Measurements from ENCODE around the gene SOX21.
"Not testable (repeated sequence)": the region's sequence is repeated elsewhere in the genome, so short reads cannot be mapped to it uniquely, and the experiment has no call there.

SOX21 gene

DNA sequence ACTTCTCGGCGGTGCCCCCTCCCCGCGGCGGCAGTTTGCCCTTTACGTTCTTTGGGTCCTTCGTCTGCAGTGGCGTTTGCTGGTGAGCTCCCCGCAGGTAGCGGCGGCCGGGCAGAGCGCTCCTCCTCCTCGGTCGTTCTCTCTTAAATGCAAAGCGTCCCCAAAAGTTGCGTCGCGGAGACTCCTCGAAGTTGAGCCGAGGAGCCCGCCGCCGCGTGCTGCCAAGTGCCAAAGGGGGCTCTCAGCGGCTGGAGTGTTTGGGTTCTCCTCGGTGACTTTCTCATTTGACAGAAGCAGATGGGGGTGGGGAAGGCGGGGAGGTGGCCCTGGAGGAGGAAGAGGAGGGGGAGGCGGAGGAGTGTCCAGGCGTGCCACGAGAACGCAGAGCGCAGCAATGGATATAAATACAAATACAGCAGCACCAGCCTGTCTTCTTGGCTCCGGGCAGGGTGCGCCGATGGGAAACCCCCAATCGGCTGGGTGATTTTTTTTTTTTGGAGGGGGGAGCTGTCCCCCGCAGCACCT is at the start of gene SOX21:
Gene SOX21 (minus strand): TSS at position 259 of the 525 bp plus-strand sequence. CDS start 496 bp downstream, outside the sequence.
- peak; percentile 66 for DNase-seq

DNA sequence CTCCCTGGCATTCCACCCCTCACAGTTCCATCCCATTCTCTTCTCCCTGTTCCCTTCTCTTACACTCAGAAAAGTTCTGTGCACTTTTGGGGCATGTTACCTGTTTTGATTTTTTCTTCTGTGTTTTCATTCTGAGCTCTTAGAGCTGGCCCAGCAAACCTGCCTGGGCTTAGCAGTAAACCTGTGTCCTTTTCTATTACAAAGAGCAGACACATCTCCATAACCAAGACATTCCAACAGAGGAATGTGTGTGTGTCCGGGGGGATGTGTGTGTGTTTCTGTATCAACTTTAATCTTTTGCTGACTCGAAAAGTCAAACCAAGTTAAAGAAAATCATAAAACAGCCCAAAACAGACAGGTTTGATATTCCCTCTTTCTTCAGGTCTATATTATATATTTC is 49.1 kb upstream of the SOX21 start:
- no peak for DNase-seq

DNA sequence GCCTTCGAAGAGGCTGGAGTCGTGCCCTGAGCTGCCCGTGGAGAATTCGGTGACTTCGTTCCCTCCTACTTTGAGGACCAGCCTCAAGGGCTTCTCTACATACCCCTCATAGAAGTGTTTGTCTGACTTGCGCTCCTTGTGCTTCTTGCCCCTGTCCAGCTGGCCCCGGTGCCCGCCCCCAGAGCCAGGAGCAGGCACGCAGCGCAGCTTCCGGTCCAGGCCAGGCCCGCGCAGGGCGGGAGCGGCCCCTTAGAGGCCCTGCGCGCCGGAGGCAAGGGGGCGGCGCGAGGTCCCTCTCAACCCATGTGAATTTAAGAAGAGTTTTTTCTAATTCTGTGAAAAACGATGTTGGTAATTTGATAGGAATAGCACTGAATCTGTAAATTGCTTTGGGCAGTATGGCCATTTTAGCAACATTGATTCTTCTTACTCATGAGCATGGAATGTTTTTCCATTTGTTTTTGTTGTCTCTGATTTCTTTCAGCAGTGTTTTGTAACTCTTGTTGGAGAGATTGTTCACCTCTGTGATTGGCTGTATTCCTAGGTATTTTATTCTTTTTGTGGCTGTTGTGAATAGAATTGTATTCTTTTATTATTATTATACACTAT is 46.9 kb upstream of the SOX21 start:
- DNase-seq: no peak

DNA sequence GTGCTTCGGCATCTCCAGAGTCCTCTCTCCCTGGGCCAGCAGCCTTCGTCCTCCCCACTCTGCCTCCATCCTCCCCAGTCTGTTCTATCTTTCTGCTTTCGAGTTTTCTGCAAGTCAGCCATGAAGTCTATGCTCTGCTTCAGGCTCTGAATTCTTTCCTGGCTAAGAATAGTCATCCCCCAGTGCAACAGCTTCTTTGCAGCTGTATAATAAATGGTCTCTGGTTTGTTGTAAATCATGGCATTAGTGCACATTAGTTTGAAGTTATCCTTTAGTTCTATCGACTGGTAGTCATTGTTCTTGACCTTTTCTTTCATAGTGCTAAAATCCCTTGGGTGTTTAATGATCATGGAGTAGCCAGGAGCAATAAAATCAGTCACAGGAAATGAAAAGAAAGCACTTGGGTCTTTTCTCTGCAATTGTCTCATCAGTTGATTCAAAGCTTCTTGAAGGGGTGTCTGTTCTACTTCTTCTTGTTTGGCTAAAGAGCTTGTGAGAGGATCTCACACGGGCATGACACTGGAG is 46.2 kb upstream of the SOX21 start:
- DNase-seq: no peak

DNA sequence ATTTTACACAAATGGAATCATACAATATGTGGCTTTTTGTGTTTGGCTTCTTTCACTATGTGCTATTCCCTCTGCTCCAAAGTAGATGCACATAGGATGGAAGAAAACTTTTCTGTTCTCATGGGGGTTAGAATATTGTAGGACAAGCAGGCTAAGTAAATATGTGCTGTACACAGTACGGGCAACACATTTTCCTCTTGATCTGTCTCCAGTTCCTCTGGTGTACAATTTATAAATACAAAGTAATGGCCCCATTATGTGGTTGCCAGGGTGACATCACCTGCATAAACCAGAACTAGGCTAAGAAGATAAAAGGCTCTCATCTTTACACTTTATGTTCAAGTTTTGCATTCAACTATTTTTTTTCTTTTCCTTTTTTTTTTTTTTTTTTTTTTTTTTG is 41.0 kb upstream of the SOX21 start:
- no peak for DNase-seq

DNA sequence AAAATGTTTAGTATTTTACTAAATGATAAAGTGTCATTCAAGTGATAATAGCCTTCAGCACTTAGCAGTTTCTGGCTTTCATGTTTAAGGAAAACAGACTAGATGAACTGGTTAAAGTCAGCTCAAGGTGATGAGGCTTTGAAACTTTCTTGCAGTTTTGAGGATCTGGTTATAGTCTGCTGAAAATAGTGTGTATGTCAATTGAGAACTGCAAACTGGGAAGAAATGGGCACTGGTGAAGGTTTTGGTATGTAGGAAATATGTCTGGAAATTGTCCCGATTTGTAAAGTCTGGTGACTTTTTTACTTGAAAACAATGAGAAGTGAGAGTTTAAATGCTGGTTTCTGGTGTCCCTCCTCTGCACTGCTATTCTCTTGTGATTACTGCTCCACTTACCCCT is 36.8 kb upstream of the SOX21 start:
- DNase-seq: no peak

DNA sequence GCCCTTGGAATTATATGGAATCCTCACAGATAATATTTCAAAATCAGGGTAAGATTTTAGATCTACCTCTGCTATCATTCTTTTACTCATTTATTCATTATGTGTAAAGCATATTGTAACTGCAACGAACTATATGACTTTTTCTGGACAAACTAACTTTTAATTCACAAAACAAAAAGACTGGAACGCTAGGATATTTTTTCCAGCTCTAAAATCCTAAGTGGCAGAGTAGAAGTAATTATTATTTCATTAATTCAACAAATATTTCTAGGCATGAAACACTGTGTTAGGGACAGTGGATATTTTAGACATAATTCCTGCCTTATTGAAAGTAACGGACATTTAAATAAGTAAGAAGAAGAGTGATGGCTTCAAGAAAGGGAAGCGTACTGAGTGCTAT is 26.9 kb upstream of the SOX21 start:
- DNase-seq: no peak

DNA sequence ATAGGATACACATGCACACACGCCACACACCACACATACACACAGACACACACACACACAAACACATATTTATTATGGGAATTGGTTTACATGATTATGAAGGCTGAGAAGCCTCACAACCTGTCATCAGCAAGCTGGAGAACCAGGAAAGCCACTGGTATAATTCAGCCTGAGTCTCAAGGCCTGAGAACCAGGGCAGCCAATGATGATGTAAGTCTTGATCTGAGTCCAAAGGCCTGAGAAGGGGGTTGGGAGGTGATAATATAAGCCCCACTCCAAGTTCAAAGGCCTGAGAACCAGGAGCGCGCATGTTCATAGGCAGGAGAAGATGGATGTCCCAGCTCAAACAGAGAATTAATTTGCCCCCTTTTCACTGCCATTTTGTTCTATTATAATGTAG is 18.7 kb upstream of the SOX21 start:
- no peak for DNase-seq

DNA sequence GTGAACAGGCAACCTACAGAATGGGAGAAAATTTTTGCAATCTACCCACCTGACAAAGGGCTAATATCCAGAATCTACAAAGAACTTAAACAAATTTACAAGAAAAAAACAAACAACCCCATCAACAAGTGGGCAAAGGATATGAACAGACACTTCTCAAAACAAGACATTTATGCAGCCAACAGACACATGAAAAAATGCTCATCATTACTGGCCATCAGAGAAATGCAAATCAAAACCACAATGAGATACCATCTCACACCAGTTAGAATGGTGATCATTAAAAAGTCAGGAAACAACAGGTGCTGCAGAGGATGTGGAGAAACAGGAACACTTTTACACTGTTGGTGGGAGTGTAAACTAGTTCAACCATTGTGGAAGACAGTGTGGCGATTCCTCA is 17.6 kb upstream of the SOX21 start:
- not testable (repeated sequence) for DNase-seq

DNA sequence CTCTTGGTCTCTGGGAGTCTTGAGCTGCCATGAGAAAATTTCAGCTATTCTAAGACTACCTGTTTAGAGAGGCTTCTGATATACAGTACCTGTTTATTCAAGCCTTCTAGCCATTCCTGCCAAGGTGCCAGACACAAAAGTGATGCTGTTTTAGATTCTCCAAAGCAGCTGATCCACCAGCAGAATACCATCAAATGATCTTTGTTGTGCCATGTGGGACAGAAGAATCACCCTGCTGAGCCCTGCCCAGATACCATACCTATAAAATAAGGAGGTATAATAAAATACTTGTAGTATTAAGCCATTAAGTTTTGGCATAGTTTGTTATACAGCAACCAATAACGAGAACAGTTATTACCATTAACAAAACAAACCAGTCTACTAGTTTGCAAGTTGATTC is 14.1 kb upstream of the SOX21 start:
- no peak for DNase-seq

DNA sequence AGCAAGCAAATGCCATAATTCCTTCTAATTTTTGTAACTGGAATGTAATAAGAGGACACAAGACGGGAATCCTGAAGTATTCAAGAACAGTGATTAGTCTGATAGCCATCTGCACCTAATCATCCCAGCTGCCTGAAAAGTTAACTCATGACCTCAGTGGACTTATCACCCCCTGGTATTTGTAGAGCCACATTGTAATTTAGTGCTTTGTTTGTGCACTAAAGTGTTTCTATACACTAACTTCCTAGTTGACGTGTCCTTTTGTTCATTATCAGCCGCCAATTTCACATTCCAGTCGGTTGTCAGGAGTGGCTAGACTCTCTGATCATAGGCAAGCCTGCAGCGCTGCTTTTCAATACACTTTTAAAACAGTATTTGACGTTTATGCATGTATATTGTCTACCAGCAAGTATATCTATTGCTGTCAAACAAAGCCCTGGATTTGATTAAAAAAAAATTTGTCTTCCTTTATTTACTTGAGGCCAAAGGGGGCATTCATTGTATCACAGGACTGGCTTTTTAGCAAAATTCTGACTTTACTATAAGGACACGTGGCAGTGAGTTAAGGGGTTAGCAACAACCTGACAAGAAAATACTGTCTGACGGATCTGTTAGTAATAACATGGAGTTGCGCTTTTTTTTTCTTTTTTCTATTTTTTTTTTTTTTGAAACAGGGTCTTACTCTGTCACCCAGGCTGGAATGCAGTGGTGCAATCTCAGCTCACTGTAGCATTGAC is 10.4 kb upstream of the SOX21 start:
- no peak for DNase-seq

DNA sequence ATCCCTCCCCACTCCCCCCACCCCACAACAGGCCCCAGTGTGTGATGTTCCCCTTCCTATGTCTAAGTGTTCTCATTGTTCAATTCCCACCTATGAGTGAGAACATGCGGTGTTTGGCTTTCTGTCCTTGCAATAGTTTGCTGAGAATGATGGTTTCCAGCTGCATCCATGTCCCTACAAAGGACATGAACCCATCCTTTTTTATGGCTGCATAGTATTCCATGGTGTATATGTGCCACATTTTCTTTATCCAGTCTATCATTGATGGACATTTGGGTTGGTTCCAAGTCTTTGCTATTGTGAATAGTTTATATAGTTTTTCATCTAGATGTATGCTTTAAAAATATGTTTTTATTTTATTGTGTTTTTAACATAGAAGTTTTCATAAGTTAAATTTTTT is 6.4 kb upstream of the SOX21 start:
- DNase-seq: not testable (repeated sequence)

DNA sequence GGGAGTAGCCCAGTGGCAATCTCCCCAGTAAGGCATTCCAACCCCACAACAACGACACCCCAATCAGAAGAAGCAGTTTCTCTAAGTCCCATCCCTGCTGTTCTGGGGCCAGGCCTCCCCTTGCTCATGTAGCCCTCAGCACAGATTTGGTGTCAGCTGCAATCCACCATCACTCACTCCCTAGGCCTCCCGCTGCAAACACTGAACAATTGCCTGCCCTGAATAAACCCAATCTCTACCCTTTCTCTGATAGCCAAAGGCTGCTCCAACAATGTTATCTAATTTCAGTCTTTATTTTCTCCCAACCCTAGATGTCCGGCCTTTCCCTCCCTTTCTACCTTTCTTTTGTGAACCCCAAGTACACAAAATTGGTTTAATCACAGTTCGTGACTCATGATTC is 5.6 kb upstream of the SOX21 start:
- no peak for DNase-seq

DNA sequence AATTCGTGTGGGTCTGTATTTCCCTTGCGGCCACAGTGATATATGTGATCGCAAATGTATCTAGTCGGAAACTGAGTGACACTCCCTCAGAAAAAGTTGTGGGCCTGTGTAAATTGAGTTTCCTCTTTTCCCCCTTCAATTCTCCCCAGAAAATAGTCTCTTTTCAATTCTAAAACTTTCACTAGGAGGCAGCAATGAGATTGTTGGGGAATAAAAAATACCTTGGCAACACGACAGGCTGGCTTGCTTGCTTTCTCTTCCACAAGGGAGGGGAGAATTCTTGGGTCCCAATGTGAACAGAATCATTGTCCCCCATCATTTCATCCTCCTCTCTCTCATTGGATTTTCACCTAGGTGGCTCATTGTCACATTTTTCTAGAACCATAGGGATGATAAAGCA is 3.7 kb upstream of the SOX21 start:
- no peak for DNase-seq

DNA sequence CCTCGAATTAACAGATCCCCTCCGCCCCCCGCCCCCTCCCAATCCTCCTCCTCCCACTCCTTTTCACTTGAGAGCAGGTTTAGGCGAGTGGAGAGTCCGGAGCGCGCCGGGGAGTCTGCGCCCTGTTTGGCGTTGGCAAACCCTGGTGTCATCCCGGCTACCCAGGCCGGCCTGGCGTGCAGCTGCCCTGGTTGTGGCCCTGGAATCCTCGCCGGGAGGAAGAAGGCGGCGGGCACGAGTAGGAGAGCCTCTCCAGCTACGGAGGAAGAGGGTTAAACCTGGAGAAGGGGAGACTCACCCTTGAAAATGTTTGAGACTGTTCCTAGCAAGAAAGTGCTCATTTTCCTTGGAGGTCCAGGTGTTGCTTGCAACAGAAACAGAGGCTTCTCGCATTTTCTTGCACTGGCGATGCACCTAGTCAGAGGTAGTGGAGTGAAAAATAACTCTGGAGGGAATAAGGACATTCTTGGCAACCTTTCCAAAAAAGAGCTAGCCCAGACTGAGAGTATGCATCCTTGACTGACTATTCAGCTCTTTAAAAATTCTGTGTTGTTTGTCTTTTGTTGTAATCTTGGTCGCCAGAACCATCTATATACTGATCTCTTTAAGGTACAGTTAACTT is 1.3 kb upstream of the SOX21 start:
- DNase-seq: peak; percentile 51

DNA sequence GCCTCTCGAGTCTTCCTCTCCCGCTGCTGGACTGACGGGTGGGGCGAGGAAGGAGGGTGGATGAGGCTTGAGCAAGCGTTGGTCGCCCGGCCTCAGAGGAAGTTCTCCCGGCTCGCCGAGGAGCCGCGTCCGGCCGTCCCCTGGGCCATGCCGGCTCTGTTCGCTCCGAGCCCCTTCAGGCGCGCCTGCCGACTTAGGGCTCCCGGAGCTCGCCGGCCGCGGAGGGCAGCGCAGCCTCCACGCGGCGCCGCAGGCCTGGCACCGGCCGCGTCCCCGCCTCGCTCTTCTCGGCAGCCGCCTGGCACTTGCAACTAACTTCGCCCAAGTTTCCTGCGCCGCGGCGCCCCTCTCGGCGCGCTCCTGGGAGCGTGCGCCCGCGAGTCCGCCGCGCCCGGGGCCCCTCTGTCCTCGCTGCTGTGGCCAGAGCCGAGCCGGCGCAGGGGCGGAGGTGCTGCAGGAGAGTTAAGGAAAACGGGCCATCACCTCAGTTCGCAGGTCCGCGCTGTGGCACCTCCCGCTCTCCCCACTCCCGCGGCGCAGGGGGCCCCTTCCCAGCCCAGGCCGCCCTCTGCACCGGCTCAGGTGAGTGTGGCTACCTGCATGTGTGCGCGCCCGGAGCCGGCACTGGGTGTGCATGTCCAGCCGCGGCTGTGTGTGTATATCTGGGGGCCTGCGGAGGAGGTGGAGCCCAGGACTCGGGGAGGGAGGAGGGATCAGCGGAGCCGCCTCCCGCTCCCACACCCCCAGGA is 641 bp upstream of the SOX21 start:
- DNase-seq: peak; percentile 68

DNA sequence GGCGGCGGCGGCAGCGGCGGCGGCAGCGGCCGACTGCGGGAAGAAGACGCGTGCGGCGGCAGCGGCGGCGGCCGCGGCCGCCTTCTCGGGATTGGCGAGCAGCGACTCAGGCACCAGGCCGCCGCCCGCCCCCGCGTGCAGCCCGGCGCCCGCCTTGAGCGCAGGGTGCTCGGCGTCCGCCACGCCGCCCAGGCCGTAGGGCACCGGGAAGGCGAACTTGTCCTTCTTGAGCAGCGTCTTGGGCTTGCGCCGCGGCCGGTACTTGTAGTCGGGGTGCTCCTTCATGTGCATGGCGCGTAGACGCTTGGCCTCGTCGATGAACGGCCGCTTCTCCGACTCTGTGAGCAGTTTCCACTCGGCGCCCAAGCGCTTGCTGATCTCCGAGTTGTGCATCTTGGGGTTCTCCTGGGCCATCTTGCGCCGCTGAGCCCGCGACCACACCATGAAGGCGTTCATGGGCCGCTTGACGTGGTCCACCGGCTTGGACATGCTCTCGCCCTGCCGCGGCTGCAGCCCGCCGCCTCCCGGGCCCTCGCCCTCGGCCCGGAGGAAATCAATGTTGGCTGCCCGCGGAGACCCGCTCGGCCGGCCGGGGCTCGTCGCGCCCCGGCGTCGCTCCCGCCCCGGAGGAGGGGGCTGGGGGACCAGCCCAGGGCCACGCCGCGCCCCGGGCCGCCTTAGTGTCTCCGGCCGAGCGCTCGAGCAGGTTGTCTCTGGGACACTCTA is 621 bp downstream of the SOX21 start:
- DNase-seq: peak; percentile 80

DNA sequence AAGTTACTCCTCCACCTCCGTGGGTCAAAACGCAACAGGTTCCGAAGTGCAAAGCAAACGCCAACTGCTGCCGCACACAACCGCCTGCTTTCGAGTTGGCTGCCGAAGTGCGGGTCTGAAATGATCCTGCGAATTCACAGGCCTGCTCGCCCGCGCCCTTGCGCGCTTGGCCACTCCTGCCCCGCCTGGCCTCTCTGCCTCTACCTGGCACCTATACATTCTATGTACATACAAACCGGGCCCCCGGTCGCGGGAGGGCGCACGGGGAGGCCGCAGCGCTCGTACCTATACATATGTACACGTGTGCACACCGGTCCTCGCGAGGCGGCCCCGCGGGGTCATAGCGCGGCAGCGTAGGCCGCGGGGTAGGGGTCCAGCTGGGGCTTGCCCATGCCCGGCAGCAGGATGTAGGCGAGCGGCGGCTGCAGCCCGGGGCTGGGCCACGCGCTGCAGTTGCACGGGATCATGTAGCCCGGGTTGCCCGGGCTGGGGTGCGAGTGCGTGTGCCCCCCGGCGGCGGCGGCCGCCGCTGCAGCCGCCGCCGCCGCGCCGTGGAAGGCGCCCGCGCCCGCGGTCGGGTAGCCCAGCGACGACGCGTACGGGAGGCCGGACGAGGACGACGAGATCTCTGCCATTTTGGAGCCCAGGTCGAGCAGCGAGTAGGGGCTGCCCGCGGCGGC is 1.3 kb downstream of the SOX21 start:
- DNase-seq: peak; percentile 80

DNA sequence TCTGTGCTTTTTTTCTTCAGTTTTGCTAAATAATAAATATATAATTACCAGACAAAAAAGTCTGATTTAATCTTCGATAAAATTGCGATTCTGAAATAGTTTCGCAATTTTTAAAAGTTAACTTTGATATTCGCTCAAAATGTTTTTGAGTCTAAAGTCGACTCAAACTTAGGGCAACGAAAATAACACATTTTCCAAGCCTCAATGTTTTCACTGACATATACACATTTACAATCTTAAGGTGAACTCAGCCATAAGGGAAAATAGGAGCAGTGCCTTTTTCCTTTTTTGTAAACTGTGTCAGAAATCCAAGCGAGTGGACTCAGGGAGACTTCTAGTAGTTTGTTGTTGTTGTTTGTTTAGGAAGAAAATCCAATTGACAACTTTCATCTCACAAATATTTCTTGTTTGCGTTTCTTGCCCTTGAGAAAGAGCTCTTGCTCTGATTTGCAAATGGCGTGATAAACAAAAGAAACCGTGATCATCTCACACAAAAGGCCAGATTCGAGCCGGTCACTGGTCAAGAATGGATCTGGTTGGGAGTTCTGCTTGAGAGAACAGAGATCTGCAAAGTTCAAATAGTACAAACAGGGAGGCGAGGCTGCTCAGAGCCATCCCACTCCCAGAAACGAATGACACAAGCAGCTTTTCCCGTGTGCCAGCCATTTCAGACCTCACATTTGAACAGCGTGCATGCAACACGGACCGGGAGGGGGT is 2.1 kb downstream of the SOX21 start:
- peak; percentile 60 for DNase-seq

DNA sequence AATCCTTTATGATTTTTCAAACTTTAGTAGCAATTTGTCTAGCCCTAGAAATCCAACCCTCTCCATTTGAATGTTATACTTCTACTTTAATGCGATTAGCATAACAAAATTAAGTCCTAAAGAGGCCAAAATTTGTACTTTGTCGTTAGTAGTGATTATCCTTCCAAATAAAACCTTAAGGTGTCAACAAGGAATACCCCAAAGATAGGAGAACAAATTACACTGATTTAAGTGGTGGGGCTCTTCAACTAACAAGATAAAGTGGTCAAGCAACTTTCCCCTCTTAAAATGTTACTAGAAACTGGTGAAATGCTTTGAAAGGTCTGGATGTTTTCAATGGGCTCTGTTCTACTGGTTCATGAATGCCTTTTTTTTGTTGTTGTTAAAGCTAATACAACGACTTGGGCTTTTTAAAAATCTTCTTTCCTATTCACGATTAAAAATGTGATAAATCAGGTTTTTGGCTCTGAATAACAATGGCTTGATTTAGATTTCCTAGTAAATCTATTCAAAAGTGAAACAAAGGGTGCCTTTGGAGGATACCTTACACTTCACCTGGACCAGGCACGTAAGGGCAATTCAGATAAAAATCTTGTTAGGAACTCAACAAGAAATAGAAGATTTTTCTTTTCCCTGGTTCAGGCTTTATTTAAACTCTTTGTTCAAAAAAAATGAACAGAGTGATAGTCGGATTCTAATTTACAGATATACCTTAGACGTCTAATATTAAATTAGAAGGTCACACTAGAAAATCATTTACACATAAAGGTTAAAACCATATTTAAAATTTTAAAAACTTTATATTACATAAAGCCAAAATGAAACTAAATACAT is 3.1 kb downstream of the SOX21 start:
- no peak for DNase-seq
